NCI-H146 (cell line): ENCODE measurements around the gene PCDHGA1.

ENCODE experiments used
- DNase-seq: peaks from one replicate; lab custom pipeline; 2025; lab: John Stamatoyannopoulos, UW

PCDHGA1 gene

DNA sequence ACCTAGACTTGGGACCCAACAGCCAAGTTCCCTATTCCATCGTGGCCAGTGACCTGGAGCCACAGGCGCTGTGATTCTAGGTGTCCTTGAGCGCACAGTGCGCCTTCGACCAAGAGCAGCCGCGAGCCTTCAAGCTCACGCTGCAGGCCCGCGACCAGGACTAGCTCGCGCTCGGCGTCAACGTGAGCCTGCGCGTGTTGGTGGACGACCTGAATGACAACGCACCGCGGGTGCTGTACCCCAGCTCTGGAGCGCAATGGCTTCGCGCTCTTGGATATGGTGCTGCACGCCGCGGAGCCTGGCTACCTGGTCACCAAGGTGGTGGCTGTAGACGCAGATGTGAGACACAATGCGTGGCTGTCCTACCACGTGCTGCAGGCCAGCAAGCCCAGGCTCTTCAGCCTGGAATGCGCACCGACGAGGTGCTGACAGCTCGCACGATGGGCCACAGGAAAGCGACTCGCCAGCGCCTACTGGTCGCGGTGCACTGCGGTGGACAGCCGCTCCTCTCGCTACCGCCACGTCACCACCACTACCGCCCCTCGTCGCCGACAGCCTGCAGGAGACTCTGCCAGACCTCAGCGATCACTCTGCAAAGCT lies 111.4 kb downstream of the PCDHGA1 start:
- DNase-seq, result no peak

DNA sequence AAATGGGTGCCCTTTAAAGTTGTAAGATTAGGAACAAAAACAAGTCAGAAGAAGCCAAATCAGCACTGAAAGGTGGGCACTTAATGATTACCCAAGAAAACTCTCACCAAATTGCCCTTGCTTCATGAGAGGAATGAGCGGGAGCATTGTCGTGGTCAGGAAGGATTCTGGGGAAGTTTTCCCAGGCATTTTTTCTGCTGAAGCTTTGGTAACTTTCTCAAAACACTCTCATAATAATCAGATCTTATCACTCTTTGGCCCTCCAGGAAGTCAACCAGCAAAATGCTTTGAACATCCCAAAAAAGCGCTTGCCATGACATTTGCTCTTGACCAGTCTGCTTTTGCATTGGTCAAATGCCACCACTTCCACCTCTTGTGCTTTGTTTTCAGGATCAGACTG lies 135.0 kb downstream of the PCDHGA1 start:
- DNase-seq, result no peak

DNA sequence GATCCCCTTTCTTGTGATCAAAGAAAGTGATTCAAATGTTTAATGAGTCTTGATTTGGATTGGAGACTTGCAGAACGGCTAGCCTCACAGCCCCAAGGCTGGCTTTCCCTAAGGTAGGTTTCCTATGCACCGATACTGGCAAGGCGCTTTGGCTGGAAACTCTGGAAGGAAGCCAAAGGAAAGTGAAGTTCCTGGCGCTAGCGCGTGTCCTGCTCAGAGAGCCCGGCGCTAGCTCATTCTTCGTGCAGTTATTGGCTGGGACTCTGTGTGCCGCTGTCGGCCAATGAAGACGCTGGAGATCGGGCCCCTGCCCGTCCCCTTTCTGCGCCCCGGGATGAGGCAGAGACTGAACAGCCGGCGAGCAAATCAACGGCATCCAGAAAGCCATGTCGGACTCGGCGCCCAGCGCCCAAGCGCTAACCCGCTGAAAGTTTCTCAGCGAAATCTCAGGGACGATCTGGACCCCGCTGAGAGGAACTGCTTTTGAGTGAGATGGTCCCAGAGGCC lies 145.4 kb downstream of the PCDHGA1 start, which contains the start of gene PCDHGC3:
Gene PCDHGC3 (plus strand): TSS at position 342 of the 507 bp plus-strand sequence. CDS start 151 bp downstream, at position 493.
- peak; percentile 70 for DNase-seq

DNA sequence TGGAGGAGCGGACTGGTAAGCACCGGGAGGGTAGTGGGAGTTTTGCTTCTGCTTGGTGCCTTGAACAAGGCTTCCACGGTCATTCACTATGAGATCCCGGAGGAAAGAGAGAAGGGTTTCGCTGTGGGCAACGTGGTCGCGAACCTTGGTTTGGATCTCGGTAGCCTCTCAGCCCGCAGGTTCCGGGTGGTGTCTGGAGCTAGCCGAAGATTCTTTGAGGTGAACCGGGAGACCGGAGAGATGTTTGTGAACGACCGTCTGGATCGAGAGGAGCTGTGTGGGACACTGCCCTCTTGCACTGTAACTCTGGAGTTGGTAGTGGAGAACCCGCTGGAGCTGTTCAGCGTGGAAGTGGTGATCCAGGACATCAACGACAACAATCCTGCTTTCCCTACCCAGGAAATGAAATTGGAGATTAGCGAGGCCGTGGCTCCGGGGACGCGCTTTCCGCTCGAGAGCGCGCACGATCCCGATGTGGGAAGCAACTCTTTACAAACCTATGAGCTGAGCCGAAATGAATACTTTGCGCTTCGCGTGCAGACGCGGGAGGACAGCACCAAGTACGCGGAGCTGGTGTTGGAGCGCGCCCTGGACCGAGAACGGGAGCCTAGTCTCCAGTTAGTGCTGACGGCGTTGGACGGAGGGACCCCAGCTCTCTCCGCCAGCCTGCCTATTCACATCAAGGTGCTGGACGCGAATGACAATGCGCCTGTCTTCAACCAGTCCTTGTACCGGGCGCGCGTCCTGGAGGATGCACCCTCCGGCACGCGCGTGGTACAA lies 146.0 kb downstream of the PCDHGA1 start:
- peak; percentile 42 for DNase-seq

DNA sequence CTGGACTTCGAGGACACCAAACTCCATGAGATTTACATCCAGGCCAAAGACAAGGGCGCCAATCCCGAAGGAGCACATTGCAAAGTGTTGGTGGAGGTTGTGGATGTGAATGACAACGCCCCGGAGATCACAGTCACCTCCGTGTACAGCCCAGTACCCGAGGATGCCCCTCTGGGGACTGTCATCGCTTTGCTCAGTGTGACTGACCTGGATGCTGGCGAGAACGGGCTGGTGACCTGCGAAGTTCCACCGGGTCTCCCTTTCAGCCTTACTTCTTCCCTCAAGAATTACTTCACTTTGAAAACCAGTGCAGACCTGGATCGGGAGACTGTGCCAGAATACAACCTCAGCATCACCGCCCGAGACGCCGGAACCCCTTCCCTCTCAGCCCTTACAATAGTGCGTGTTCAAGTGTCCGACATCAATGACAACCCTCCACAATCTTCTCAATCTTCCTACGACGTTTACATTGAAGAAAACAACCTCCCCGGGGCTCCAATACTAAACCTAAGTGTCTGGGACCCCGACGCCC lies 146.8 kb downstream of the PCDHGA1 start:
- no peak for DNase-seq

DNA sequence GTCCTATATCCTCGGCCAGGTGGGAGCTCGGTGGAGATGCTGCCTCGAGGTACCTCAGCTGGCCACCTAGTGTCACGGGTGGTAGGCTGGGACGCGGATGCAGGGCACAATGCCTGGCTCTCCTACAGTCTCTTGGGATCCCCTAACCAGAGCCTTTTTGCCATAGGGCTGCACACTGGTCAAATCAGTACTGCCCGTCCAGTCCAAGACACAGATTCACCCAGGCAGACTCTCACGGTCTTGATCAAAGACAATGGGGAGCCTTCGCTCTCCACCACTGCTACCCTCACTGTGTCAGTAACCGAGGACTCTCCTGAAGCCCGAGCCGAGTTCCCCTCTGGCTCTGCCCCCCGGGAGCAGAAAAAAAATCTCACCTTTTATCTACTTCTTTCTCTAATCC lies 147.5 kb downstream of the PCDHGA1 start:
- no peak for DNase-seq

DNA sequence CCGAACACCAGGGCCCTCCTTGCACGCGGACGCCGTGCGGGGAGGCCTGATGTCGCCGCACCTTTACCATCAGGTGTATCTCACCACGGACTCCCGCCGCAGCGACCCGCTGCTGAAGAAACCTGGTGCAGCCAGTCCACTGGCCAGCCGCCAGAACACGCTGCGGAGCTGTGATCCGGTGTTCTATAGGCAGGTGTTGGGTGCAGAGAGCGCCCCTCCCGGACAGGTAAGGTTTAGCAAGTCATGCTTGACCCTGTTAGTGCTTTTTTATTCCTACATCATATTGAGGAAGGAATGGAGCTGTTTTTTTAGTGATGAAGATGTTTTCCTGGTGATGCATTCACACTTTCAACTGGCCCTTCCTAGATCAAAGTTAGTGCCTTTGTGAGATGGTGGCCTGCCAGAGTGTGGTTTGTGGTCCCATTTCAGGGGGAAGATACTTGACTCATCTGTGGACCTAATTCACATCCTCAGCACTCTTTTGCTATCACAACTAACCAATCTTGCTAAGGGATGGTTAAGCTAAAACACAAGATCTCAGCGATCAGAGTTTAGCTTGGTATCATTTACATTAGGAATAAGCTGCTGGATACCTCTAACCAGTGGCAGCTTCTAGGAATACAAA lies 148.1 kb downstream of the PCDHGA1 start:
- peak; percentile 83 for DNase-seq

DNA sequence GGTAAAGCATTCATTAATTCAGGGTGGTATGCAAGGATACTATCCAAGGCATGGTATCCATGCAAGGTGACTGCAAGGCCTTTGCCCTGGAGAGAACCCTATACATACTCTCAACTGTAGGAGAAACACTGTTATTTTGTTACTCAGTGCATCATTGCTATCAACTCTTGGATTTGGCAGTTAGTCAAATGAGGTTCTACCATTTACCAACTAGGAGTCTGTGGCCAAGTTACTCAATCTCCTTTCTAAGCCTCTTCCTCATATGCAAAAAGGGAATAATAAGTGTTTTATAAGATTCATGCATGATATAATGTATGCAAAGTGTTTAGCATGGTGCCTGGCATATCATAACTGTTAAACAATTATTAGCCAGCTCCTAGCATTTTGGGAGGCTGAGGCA lies 149.5 kb downstream of the PCDHGA1 start:
- DNase-seq, result no peak

DNA sequence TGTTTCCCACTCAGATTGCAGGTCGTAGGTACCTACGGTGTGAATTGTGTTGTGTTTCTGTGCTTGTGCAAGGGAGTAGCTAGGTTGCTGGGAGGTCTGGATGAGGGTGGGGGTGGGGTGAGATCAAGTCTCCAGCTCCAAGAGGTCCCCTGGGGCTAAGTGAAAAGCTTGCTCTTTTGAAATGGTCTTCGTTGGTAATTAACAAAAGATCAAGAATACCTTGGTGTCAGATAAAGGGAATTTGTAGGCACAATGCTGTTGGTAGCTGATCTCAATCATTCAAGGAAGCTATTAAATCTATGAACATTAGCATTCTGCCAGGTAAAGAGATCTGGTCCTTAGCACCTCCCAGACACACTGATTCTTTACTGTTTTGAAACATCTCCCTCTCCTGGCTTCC lies 153.6 kb downstream of the PCDHGA1 start:
- DNase-seq, result peak; percentile 17

DNA sequence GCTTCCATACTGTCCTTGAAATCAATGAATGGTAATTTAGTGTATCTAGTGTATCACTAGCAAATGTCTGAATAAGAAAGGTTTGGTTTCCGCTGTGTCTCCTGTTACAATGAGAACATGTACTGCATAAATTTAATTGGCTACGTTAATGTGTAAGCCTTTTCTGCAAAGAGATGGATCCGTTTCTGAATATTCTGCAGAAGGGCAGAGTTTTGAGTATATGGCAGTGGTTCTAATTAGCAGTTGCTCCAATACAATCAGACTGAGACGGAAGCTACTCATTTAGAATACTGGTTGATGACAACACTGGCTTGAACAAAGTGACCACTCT lies 154.0 kb downstream of the PCDHGA1 start:
- no peak for DNase-seq

DNA sequence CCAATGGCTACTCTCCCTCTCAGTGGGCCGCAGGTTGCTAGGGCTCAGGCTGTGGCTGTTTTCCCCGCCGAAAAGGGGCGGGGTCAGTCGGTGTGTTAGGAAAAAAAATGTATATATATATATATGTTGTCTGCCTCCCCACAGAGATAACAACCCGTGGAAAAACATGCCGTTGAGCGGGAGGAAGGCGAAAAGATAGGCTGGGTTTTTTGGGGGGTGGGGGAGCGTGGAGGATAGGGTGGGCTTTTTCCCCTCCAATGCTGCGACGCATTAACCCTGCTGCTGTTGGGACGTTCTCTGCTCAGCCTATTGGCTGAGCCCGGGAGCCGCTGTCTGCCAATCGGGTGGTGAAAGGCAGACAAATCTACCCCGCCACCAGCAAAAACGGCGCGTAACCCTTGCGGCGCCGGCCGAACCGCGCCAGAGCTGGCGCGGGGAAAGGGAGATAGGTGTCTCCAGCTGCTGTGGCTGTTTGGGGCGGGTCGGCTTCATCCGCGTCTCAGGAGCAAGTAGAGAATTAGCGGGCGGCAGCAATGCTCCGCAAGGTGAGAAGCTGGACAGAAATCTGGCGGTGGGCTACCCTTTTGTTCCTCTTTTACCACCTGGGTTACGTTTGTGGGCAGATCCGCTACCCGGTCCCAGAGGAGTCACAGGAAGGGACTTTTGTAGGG lies 154.5 kb downstream of the PCDHGA1 start, which contains the start of gene PCDHGC4:
Gene PCDHGC4 (plus strand): TSS at position 390 of the 671 bp plus-strand sequence. CDS start 144 bp downstream, at position 534.
- DNase-seq, result peak; percentile 68

DNA sequence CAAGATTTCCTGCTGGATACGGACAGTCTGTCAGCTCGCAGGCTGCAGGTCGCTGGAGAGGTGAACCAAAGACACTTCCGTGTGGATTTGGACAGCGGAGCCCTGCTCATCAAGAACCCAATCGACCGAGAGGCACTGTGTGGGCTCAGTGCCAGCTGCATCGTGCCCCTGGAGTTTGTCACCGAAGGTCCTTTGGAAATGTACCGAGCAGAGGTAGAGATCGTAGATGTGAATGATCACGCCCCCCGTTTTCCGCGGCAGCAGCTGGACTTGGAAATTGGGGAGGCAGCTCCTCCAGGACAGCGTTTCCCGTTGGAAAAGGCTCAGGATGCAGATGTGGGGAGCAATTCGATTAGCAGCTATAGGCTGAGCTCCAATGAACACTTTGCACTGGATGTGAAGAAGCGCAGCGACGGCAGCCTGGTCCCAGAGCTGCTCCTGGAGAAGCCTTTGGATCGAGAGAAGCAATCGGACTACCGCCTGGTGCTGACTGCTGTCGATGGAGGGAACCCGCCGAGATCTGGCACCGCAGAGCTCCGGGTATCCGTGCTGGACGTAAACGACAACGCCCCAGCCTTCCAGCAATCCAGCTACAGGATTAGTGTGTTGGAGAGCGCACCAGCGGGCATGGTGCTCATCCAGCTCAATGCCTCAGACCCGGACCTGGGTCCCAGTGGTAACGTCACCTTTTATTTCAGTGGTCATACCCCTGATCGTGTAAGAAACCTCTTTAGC lies 155.2 kb downstream of the PCDHGA1 start:
- peak; percentile 25 for DNase-seq

DNA sequence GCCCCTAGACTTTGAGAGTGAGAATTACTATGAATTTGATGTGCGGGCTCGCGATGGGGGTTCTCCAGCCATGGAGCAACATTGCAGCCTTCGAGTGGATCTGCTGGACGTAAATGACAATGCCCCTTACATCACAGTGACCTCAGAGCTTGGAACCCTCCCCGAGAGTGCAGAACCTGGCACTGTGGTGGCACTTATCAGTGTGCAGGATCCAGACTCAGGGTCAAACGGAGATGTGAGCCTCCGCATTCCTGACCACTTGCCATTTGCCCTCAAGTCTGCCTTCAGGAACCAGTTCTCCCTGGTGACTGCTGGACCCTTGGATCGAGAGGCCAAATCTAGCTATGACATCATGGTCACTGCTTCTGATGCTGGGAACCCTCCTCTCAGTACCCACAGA lies 155.8 kb downstream of the PCDHGA1 start:
- no peak for DNase-seq

DNA sequence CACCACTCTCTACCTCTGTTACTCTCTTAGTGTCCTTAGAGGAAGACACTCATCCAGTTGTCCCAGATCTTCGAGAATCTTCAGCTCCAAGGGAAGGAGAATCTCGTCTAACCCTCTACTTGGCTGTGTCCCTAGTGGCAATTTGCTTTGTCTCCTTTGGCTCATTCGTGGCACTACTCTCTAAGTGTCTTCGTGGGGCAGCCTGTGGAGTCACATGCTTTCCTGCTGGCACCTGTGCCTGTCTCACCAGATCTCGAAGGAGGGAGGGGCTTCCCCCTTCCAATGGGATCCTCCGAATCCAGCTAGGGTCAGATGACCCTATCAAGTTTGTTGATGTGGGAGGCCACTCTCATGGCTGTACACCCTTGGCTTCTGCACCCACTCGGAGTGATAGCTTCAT lies 156.8 kb downstream of the PCDHGA1 start:
- no peak for DNase-seq

DNA sequence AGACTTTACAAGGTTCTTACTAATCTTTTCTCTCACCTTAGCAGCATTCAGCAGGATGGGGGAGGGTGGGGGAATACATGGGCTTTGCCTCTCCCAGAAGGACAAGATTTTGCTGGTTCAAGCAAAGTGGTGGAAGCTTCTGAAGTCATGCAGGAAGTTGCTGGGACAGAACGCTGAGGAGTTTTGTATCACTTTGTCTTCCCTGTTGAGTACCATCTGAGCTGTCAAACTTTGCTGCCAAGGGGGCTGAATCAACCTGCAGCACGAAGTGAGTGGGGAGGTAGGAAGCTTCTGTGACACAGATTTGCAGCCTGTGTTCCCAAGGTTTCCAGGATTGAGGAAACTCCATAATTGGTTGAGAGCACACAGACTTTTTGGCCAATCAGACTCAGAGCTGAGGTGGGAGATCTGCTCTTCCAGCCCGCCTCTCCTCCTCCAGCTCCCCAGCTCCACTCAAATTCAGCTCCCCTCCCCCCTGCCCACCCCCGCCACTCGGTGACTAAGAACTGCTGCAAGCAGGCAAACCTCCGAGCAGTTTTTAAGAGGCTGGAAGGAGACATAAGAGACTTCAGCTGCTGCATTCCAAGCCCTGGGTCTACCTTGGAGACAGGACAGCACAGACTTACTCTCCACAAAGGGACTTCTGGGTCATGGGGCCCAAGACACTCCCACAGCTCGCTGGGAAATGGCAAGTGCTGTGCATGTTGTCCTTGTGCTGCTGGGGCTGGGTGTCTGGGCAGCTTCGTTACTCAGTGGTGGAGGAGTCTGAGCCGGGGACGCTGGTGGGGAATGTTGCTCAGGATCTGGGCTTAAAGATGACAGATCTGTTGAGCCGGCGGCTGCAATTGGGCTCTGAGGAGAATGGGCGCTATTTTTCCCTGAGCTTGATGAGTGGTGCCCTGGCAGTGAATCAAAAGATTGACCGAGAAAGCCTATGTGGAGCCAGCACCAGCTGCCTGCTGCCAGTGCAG lies 158.6 kb downstream of the PCDHGA1 start, which contains the start of gene PCDHGC5:
Gene PCDHGC5 (plus strand): TSS at position 491 of the 971 bp plus-strand sequence. CDS start 160 bp downstream, at position 651.
- DNase-seq, result no peak

DNA sequence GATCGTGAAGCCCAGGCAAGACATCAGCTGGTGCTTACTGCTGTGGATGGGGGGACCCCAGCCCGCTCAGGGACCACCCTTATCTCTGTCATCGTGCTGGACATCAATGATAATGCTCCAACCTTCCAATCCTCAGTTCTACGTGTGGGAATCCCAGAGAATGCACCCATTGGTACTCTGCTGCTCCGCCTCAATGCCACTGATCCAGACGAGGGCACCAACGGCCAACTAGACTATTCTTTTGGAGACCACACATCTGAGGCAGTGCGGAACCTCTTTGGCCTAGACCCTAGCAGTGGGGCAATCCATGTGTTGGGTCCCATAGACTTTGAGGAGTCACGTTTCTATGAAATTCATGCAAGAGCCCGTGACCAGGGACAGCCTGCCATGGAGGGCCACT lies 159.5 kb downstream of the PCDHGA1 start:
- DNase-seq, result no peak

DNA sequence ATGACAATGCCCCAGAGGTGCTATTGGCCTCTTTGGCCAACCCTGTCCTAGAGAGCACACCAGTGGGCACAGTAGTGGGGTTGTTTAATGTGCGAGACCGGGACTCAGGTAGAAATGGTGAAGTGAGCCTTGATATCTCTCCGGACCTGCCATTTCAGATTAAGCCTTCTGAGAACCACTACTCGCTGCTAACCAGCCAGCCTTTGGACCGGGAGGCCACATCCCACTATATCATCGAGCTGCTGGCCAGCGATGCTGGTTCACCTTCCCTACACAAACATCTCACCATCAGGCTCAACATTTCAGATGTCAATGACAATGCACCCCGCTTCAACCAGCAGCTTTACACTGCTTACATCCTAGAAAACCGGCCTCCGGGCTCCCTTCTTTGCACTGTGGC lies 160.0 kb downstream of the PCDHGA1 start:
- DNase-seq, result no peak

DNA sequence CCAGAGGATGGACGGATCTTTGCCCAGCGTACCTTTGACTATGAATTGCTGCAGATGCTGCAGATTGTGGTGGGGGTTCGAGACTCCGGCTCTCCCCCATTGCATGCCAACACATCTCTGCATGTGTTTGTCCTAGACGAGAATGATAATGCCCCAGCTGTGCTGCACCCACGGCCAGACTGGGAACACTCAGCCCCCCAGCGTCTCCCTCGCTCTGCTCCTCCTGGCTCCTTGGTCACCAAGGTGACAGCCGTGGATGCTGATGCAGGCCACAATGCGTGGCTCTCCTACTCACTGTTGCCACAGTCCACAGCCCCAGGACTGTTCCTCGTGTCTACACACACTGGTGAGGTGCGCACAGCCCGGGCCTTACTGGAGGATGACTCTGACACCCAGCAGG lies 160.5 kb downstream of the PCDHGA1 start:
- DNase-seq, result no peak

DNA sequence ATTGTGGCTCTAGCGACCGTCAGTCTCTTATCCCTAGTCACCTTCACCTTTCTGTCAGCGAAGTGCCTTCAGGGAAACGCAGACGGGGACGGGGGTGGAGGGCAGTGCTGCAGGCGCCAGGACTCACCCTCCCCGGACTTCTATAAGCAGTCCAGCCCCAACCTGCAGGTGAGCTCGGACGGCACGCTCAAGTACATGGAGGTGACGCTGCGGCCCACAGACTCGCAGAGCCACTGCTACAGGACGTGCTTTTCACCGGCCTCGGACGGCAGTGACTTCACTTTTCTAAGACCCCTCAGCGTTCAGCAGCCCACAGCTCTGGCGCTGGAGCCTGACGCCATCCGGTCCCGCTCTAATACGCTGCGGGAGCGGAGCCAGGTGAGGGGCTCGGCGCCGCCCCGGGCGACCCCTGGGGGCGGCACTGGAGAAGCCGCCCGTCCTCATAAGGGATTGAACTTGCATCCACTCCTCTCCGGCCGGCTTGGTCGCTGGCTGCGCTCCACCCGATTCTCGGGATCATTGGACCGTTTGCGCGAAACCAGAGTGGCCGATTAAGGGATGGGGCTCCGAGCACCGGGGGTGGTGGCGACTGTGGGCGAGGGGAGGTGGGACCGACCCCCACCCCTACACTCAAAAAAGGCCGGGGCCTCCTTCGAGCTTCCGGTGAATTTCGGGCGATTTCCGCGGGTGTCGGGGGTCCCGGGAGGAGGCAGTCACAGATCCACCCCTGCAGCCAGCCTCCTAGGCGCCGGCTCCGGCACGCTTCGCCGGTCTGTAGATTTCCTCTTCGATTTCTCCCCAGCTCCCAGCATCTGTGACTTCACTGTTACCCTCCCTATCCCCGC lies 161.2 kb downstream of the PCDHGA1 start:
- no peak for DNase-seq
